ENCODE results near the gene CFAP68. TPM values are rescaled to one million over a fixed set of nuclear protein-coding genes. Genes with fewer than 3 reads are reported as not detected.

CFAP68 gene
- total and polyA plus RNA-seq, 7 experiments from 2014 or later = 13.7 to 39.4 (median 20.8) TPM

DNA sequence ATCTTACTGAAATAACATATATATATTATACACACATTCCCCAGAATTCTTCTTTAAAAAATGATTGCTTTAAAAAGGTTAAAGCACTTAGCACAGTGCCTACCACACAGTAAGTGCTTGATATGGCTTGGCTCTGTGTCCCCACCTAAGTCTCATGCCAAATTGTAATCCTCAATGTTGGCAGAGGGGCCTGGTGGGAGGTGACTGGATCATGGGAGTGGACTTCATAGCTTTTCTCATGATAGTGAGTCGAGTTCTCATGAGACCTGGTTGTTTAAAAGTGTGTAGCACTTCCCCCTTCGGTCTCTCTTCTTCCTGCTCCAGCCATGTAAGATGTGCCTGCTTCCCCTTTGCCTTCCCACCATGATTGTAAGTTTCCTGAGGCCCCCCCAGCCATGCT, 26.1 kb downstream of the CFAP68 start:
- peaks cover 0 to 37% (median 7%) of the 10 kb centered on the region in 5 donors for H3K27me3 Mint-ChIP-seq
- Histone ChIP-seq H3K4me3 (ENCODE audit: low read length) (no peak overlapping the region), H3K4me1 (ENCODE audit: control insufficient read depth in 2 of 2, insufficient read depth in 2 of 2, low read length in 2 of 2) (no peaks in the 10 kb centered on the region), H3K27ac (ENCODE audit: low read depth, low read length) (no peak overlapping the region), H3K27me3 (ENCODE audit: control insufficient read depth in 2 of 2, insufficient read depth in 2 of 2, low read length in 2 of 2) (no peaks in the 10 kb centered on the region), H3K9me3 (ENCODE audit: control insufficient read depth in 2 of 3, low read length in 3 of 3) (no peaks in the 10 kb centered on the region), H3K36me3 (ENCODE audit: control insufficient read depth in 2 of 3, insufficient read depth in 3 of 3, low read length in 3 of 3) (no peaks in the 10 kb centered on the region)
- CTCF ChIA-PET = interaction anchor here (0.6 kb wide), 1 partner anchor 1496 kb away, joined by 3 read pairs; no protein-coding TSS in a partner anchor
- H3K4me3 Mint-ChIP-seq = no peak overlapping the region
- H3K4me1 Mint-ChIP-seq = no peaks in the 10 kb centered on the region
- peaks cover 0 to 30% (median 11%) of the 10 kb centered on the region in 5 donors for H3K36me3 Mint-ChIP-seq
- DNase-seq (no peak), ATAC-seq (no peak)
- intact Hi-C loops (cut with micrococcal nuclease) = no loop called here
- H3K27ac Mint-ChIP-seq = no peak overlapping the region
- POLR2A ChIA-PET = no interaction called here
- peaks cover 0 to 4% (median 1%) of the 10 kb centered on the region in 11 donors for H3K9me3 Mint-ChIP-seq

DNA sequence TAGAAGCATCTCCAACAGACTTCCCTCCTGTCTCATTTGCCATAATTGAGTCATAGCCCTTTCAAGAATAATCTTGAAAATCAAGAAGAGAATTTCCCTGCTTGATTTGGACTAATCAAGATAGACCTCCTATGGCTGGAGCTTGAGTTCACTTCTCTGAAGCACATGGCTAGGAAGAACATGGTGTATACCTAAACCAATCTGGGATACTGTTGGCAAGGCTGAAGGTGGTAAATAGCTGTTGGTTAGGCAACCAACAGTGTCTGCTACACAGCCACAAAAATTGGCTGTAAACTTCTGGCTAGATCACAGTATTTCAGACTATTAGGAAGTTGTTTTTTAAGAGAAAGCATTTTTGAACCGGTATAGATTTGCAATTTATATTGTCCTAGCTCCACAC, 27.3 kb downstream of the CFAP68 start:
- H3K27me3 ChIP-seq (ENCODE audit: control insufficient read depth in 2 of 2, insufficient read depth in 2 of 2, low read length in 2 of 2) = no peaks in the 10 kb centered on the region
- intact Hi-C loops (cut with micrococcal nuclease) = no loop called here
- H3K27me3 Mint-ChIP-seq = peaks cover 10 to 49% (median 17%) of the 10 kb centered on the region in 5 donors
- H3K4me3 Mint-ChIP-seq = no peak overlapping the region
- H3K4me1 ChIP-seq (ENCODE audit: control insufficient read depth in 2 of 2, insufficient read depth in 2 of 2, low read length in 2 of 2) = no peaks in the 10 kb centered on the region
- H3K27ac ChIP-seq (ENCODE audit: low read depth, low read length) = no peak overlapping the region
- no peak overlapping the region for H3K4me3 ChIP-seq (ENCODE audit: low read length)
- H3K4me1 Mint-ChIP-seq = no peaks in the 10 kb centered on the region
- no peak for DNase-seq
- H3K9me3 Mint-ChIP-seq = peaks cover 0 to 4% (median 1%) of the 10 kb centered on the region in 11 donors
- no peaks in the 10 kb centered on the region for H3K9me3 ChIP-seq (ENCODE audit: control insufficient read depth in 2 of 3, low read length in 3 of 3)
- ChIA-PET CTCF (no interaction called here), POLR2A (no interaction called here)
- peaks cover 0 to 30% (median 10%) of the 10 kb centered on the region in 5 donors for H3K36me3 Mint-ChIP-seq
- no peak overlapping the region for H3K27ac Mint-ChIP-seq
- no peak for ATAC-seq
- no peaks in the 10 kb centered on the region for H3K36me3 ChIP-seq (ENCODE audit: control insufficient read depth in 2 of 3, insufficient read depth in 3 of 3, low read length in 3 of 3)

DNA sequence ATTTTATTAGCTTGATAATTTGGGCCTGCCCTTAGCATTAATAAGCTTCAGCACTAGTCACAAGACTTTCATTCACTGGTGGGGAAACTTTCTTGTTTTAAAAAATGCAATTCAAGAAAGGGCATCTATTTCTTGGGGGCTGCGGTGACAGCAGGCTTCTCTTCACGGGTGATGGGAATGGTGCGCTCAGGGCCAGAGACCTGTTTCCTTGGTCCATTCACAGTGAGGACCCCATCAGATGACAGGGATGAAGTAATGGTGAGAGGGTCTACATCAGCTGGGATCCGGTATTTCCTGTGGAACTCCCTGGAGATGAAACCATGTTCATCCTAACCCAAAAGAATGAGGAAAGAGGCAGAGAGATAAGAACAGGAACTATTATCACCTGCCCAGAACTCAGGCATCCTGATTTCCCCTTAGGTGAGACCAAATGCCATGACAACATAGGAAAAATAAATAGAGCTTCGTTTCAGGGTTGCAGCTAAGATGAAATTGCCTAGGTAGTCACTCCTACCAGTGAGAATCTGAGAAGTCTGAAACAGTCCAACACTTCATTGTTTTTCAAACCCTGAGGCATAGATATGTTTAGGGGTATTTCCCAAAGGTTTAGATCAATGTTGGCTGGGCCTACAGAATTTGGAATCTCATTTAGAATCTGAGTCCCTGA, 29.4 kb downstream of the CFAP68 start:
- Mint-ChIP-seq H3K4me1 (no peaks in the 10 kb centered on the region), H3K4me3 (no peak overlapping the region), H3K36me3 (peaks cover 0 to 14% (median 5%) of the 10 kb centered on the region in 5 donors), H3K27ac (no peak overlapping the region), H3K27me3 (peaks cover 22 to 56% (median 28%) of the 10 kb centered on the region in 5 donors), H3K9me3 (peaks cover 0 to 4% (median 1%) of the 10 kb centered on the region in 11 donors)
- ChIA-PET POLR2A (no interaction called here), CTCF (interaction anchor here (1.2 kb wide), 1 partner anchor 24 kb away, joined by 3 read pairs; no protein-coding TSS in a partner anchor)
- ATAC-seq (no peak), DNase-seq (no peak)
- Histone ChIP-seq H3K9me3 (ENCODE audit: control insufficient read depth in 2 of 3, low read length in 3 of 3) (no peaks in the 10 kb centered on the region), H3K27ac (ENCODE audit: low read depth, low read length) (no peak overlapping the region), H3K4me3 (ENCODE audit: low read length) (no peak overlapping the region), H3K27me3 (ENCODE audit: control insufficient read depth in 2 of 2, insufficient read depth in 2 of 2, low read length in 2 of 2) (peaks cover 0 to 3% of the 10 kb centered on the region in 2 donors), H3K36me3 (ENCODE audit: control insufficient read depth in 2 of 3, insufficient read depth in 3 of 3, low read length in 3 of 3) (no peaks in the 10 kb centered on the region), H3K4me1 (ENCODE audit: control insufficient read depth in 2 of 2, insufficient read depth in 2 of 2, low read length in 2 of 2) (no peaks in the 10 kb centered on the region)
- intact Hi-C loops (cut with micrococcal nuclease) = no loop called here

DNA sequence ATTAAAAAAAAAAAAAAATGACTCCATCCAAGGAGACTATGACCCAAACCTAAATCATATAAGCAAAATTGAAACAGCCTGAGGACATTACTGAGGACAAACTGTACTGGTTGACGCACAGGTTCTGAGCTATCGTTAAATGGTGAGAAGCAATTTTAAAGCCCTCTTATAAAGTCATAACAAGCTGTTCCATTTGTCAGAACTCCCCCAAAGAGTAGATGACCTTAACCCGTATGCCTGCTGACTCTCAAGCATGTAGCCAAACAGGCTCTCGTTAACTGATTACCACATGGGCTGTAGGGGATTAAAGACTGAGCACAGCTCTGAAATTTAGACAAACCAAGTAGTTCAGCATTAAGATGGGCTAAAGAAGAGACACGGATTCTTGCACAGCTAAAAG, 30.0 kb downstream of the CFAP68 start:
- ATAC-seq (no peak), DNase-seq (no peak)
- Histone ChIP-seq H3K9me3 (ENCODE audit: control insufficient read depth in 2 of 3, low read length in 3 of 3) (no peaks in the 10 kb centered on the region), H3K4me1 (ENCODE audit: control insufficient read depth in 2 of 2, insufficient read depth in 2 of 2, low read length in 2 of 2) (no peaks in the 10 kb centered on the region), H3K4me3 (ENCODE audit: low read length) (no peak overlapping the region), H3K36me3 (ENCODE audit: control insufficient read depth in 2 of 3, insufficient read depth in 3 of 3, low read length in 3 of 3) (no peaks in the 10 kb centered on the region), H3K27ac (ENCODE audit: low read depth, low read length) (no peak overlapping the region), H3K27me3 (ENCODE audit: control insufficient read depth in 2 of 2, insufficient read depth in 2 of 2, low read length in 2 of 2) (peaks cover 0 to 3% of the 10 kb centered on the region in 2 donors)
- Mint-ChIP-seq H3K9me3 (peaks cover 0 to 4% (median 1%) of the 10 kb centered on the region in 11 donors), H3K36me3 (peaks cover 0 to 13% (median 5%) of the 10 kb centered on the region in 5 donors), H3K4me1 (no peaks in the 10 kb centered on the region), H3K27ac (no peak overlapping the region), H3K4me3 (no peak overlapping the region), H3K27me3 (peaks cover 27 to 62% (median 34%) of the 10 kb centered on the region in 5 donors)
- ChIA-PET CTCF (interaction anchor here (1.2 kb wide), 1 partner anchor 24 kb away, joined by 3 read pairs; no protein-coding TSS in a partner anchor), POLR2A (no interaction called here)
- intact Hi-C loops (cut with micrococcal nuclease) = no loop called here

DNA sequence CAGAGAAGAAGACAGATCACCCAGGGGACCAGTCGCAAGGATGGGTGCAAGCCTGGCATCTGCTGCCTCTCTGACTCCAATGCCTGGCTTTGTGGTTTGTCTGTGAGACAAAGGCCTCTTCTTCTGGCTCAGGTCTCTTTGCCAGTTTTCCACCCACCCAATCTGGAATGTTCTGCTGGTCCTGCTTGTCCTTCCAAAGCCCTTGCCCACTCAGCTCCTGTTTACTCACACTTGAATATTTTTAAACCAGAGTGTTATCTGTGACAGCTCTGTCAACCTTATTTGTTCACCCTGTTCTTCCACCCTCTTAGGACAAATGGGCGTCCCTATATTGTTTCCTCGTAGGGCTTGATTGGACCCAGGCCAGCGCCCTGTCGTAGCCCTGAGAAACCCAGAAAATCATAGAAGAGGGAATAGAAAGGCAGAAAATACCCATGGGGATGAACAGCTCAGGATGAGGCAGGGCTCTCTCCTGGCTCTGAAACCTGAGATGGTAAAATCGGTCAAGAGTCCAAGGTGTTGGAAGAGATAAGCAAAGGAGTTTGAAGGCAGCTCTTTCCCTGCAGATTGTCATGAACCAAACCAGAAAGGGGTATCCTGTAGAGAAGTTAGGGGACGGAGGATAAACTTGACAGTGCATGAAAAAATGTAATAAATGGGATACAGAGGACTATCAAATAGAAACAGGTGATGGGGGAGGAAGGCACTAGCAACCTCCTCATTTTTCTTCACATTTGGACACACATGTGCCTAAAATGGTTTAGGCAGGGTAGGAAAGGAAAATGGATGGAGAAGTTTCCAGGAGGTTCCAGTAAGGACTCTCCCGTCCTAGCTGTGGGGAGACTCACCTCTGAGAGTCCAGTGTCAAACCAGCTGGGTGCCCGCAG, 31.6 kb downstream of the CFAP68 start:
- Mint-ChIP-seq H3K9me3 (peaks cover 0 to 1% (median 0%) of the 10 kb centered on the region in 11 donors), H3K4me3 (no peak overlapping the region), H3K4me1 (no peaks in the 10 kb centered on the region), H3K27me3 (peaks cover 36 to 70% (median 40%) of the 10 kb centered on the region in 5 donors), H3K36me3 (no peaks in the 10 kb centered on the region), H3K27ac (peak overlapping the region in 1 of 9 donors; percentile 12)
- DNase-seq (no peak), ATAC-seq (no peak)
- H3K9me3 ChIP-seq (ENCODE audit: control insufficient read depth in 2 of 3, low read length in 3 of 3) = no peaks in the 10 kb centered on the region
- ChIA-PET POLR2A (no interaction called here), CTCF (interaction anchor here (0.5 kb wide), 1 partner anchor 42 kb away, joined by 7 read pairs; no protein-coding TSS in a partner anchor)
- H3K4me3 ChIP-seq (ENCODE audit: low read length) = no peak overlapping the region
- peaks cover 0 to 3% of the 10 kb centered on the region in 2 donors for H3K27me3 ChIP-seq (ENCODE audit: control insufficient read depth in 2 of 2, insufficient read depth in 2 of 2, low read length in 2 of 2)
- H3K27ac ChIP-seq (ENCODE audit: low read depth, low read length) = no peak overlapping the region
- intact Hi-C loops (cut with micrococcal nuclease) = no loop called here
- H3K4me1 ChIP-seq (ENCODE audit: control insufficient read depth in 2 of 2, insufficient read depth in 2 of 2, low read length in 2 of 2) = no peaks in the 10 kb centered on the region
- H3K36me3 ChIP-seq (ENCODE audit: control insufficient read depth in 2 of 3, insufficient read depth in 3 of 3, low read length in 3 of 3) = no peaks in the 10 kb centered on the region

DNA sequence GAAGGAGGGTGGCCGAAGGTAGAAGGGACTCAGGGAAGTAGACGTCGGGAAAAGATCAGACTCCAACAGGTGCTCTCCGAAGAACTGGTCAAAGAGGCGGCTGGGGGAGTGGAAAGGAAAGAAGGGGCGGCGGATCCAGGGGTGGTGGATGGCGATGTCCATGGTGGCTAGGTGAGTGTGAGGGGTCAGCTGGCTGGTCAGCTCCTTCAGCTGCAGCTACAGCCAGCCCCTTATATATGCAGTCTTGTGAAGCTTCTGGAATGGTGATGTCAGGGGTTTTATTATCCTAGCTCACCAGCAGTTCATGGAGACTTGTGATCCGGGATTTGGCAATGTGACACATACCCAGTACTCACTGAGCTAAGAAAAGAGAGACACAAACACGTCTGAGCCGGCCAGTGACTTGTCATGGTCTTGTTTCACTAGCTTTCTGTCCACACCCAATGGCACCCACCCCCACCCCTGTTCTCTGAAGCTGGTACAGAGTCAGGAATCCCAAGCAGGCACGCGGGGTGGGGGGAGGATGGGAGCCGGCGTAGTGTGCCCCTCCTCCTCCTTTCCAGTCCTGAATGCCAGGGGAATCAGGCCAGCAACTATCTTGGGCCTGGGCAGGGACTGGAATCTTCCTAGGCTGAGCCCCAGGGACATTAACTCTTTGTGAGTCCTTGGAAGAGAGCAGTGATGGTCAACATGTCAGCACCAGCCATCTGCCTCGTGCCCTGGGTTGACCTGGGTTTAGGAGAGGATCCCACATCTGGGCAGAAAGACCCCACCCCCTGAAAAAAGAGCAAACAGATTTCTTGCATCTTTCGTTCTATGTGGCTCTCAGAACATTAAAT, 32.4 kb downstream of the CFAP68 start, which contains the start of gene CRYAB:
TSS of gene CRYAB (minus strand) at position 208 of the 839 bp plus-strand sequence. CDS start at position 162, 46 bp downstream.
- intact Hi-C loops (cut with micrococcal nuclease) = no loop called here
- H3K9me3 ChIP-seq (ENCODE audit: control insufficient read depth in 2 of 3, low read length in 3 of 3) = no peaks in the 10 kb centered on the region
- CTCF ChIA-PET = interaction anchor here (0.5 to 0.6 kb wide), 2 partner anchors 15 to 43 kb away, joined by 3 to 7 read pairs; no protein-coding TSS in a partner anchor
- ATAC-seq = no peak
- H3K4me1 Mint-ChIP-seq = no peaks in the 10 kb centered on the region
- H3K27me3 ChIP-seq (ENCODE audit: control insufficient read depth in 2 of 2, insufficient read depth in 2 of 2, low read length in 2 of 2) = peaks cover 0 to 3% of the 10 kb centered on the region in 2 donors
- no peaks in the 10 kb centered on the region for H3K36me3 Mint-ChIP-seq
- POLR2A ChIA-PET = no interaction called here
- H3K4me3 ChIP-seq (ENCODE audit: low read length) = no peak within 1 kb of the TSS
- H3K27ac ChIP-seq (ENCODE audit: low read depth, low read length) = no peak within 1 kb of the TSS
- H3K36me3 ChIP-seq (ENCODE audit: control insufficient read depth in 2 of 3, insufficient read depth in 3 of 3, low read length in 3 of 3) = no peaks in the 10 kb centered on the region
- peaks cover 45 to 74% (median 49%) of the 10 kb centered on the region in 5 donors for H3K27me3 Mint-ChIP-seq
- H3K4me1 ChIP-seq (ENCODE audit: control insufficient read depth in 2 of 2, insufficient read depth in 2 of 2, low read length in 2 of 2) = no peaks in the 10 kb centered on the region
- no peak for DNase-seq
- H3K4me3 Mint-ChIP-seq = no peak within 1 kb of the TSS
- peak within 1 kb of the TSS in 1 of 9 donors; percentile 12 for H3K27ac Mint-ChIP-seq
- peaks cover 0 to 1% (median 0%) of the 10 kb centered on the region in 11 donors for H3K9me3 Mint-ChIP-seq
